Measurements from ENCODE around the gene PCNX3. TPM values are rescaled to one million over a fixed set of nuclear protein-coding genes. Genes with fewer than 3 reads are reported as not detected.

PCNX3 gene
- total RNA-seq, 2 experiments from 2014 or later, result 29.8 to 32.1 TPM

GRCh38 chr11:65613091-65613928 lies 2.3 kb upstream of the PCNX3 start:
- POLR2A ChIA-PET, result interaction anchor here (1.0 to 3.9 kb wide), 10 partner anchors 10 to 49 kb away, joined by 3 to 24 read pairs (median 5); partner anchors contain the start of genes EHBP1L1, KCNK7, RELA and ZNRD2
- intact Hi-C loops (cut with micrococcal nuclease), result no loop called here
- Mint-ChIP-seq H3K36me3 (peaks cover 27% of the 10 kb centered on the region), H3K4me1 (ENCODE audit: low read depth) (peaks cover 56% of the 10 kb centered on the region), H3K4me3 (peak overlapping the region; percentile 95), H3K27ac (peak overlapping the region; percentile 98), H3K27me3 (peaks cover 3% of the 10 kb centered on the region), H3K9me3 (no peaks in the 10 kb centered on the region)
- peak; percentile 42 for DNase-seq
- CTCF ChIA-PET, result interaction anchor here (0.9 to 5.7 kb wide), 7 partner anchors 17 to 275 kb away, joined by 3 to 39 read pairs (median 4); partner anchors contain the start of genes FAM89B, FIBP and ZNRD2

- H3K27ac Mint-ChIP-seq, result peak overlapping the region; percentile 98
- peak; percentile 61 for DNase-seq
- intact Hi-C loops (cut with micrococcal nuclease), result loop anchor here (1.0 to 2.0 kb wide), 9 partner anchors 22 to 436 kb away; partner anchors contain the start of genes CFL1, KAT5, SF3B2 and SIPA1
- H3K9me3 Mint-ChIP-seq, result no peaks in the 10 kb centered on the region
- ChIA-PET POLR2A (interaction anchor here (0.5 to 3.9 kb wide), 12 partner anchors 10 to 499 kb away, joined by 3 to 21 read pairs (median 6); partner anchors contain the start of genes FAM89B, NEAT1 and ZNRD2), CTCF (interaction anchor here (0.6 to 5.7 kb wide), 8 partner anchors 10 to 95 kb away, joined by 3 to 39 read pairs (median 8); partner anchors contain the start of genes FAM89B, SIPA1 and ZNRD2)
- H3K36me3 Mint-ChIP-seq, result peaks cover 33% of the 10 kb centered on the region
- H3K4me1 Mint-ChIP-seq (ENCODE audit: low read depth), result peaks cover 36% of the 10 kb centered on the region
- H3K27me3 Mint-ChIP-seq, result peaks cover 3% of the 10 kb centered on the region
- peak overlapping the region; percentile 96 for H3K4me3 Mint-ChIP-seq
These were observed 486 bp downstream of the PCNX3 start for GRCh38 chr11:65615950-65616574.

GRCh38 chr11:65616575-65617001 lies 1.0 kb downstream of the PCNX3 start:
- ChIA-PET POLR2A (interaction anchor here (0.5 to 2.9 kb wide), 4 partner anchors 9 to 499 kb away, joined by 3 to 21 read pairs (median 3); partner anchors contain the start of gene ZNRD2), CTCF (interaction anchor here (0.6 to 5.7 kb wide), 6 partner anchors 10 to 95 kb away, joined by 3 to 39 read pairs (median 6); partner anchors contain the start of genes FAM89B and SIPA1)
- DNase-seq, result peak; percentile 57
- Mint-ChIP-seq H3K4me1 (ENCODE audit: low read depth) (peaks cover 31% of the 10 kb centered on the region), H3K27ac (peak overlapping the region; percentile 88), H3K36me3 (peaks cover 35% of the 10 kb centered on the region), H3K4me3 (peak overlapping the region; percentile 96), H3K27me3 (peaks cover 3% of the 10 kb centered on the region), H3K9me3 (no peaks in the 10 kb centered on the region)
- intact Hi-C loops (cut with micrococcal nuclease), result no loop called here

- Mint-ChIP-seq H3K4me3 (peak overlapping the region; percentile 96), H3K4me1 (ENCODE audit: low read depth) (peaks cover 25% of the 10 kb centered on the region), H3K9me3 (no peaks in the 10 kb centered on the region), H3K27ac (peak overlapping the region; percentile 88), H3K27me3 (peaks cover 3% of the 10 kb centered on the region), H3K36me3 (peaks cover 38% of the 10 kb centered on the region)
- intact Hi-C loops (cut with micrococcal nuclease), result no loop called here
- CTCF ChIA-PET, result interaction anchor here (1.0 to 5.7 kb wide), 6 partner anchors 9 to 76 kb away, joined by 3 to 39 read pairs (median 6); partner anchors contain the start of genes FAM89B and SIPA1
- no peak for DNase-seq
- POLR2A ChIA-PET, result interaction anchor here (0.9 to 2.9 kb wide), 2 partner anchors 9 to 46 kb away, joined by 3 to 21 read pairs; partner anchors contain the start of gene ZNRD2
These were observed 1.7 kb downstream of the PCNX3 start for GRCh38 chr11:65617136-65617850.

- Mint-ChIP-seq H3K27ac (no peak overlapping the region), H3K36me3 (peaks cover 39% of the 10 kb centered on the region), H3K9me3 (no peaks in the 10 kb centered on the region), H3K27me3 (peaks cover 3% of the 10 kb centered on the region), H3K4me1 (ENCODE audit: low read depth) (peaks cover 16% of the 10 kb centered on the region), H3K4me3 (no peak overlapping the region)
- CTCF ChIA-PET, result interaction anchor here (1.4 to 1.9 kb wide), 3 partner anchors 14 to 77 kb away, joined by 3 to 8 read pairs (median 4); no protein-coding TSS in a partner anchor
- intact Hi-C loops (cut with micrococcal nuclease), result no loop called here
- POLR2A ChIA-PET, result no interaction called here
- no peak for DNase-seq
These were observed 2.6 kb downstream of the PCNX3 start for GRCh38 chr11:65617990-65618751.

- H3K27ac Mint-ChIP-seq, result no peak overlapping the region
- POLR2A ChIA-PET, result no interaction called here
- intact Hi-C loops (cut with micrococcal nuclease), result no loop called here
- DNase-seq, result no peak
- peaks cover 14% of the 10 kb centered on the region for H3K4me1 Mint-ChIP-seq (ENCODE audit: low read depth)
- CTCF ChIA-PET, result interaction anchor here (1.4 kb wide), 1 partner anchor 78 kb away, joined by 4 read pairs; no protein-coding TSS in a partner anchor
- H3K9me3 Mint-ChIP-seq, result no peaks in the 10 kb centered on the region
- no peak overlapping the region for H3K4me3 Mint-ChIP-seq
- H3K36me3 Mint-ChIP-seq, result peaks cover 37% of the 10 kb centered on the region
- H3K27me3 Mint-ChIP-seq, result peaks cover 3% of the 10 kb centered on the region
These were observed 3.2 kb downstream of the PCNX3 start for GRCh38 chr11:65618763-65619162.

- H3K27ac Mint-ChIP-seq, result no peak overlapping the region
- no peak overlapping the region for H3K4me3 Mint-ChIP-seq
- H3K27me3 Mint-ChIP-seq, result peaks cover 3% of the 10 kb centered on the region
- H3K4me1 Mint-ChIP-seq (ENCODE audit: low read depth), result peaks cover 14% of the 10 kb centered on the region
- H3K9me3 Mint-ChIP-seq, result no peaks in the 10 kb centered on the region
- no peak for DNase-seq
- ChIA-PET CTCF (interaction anchor here (1.4 kb wide), 1 partner anchor 78 kb away, joined by 4 read pairs; no protein-coding TSS in a partner anchor), POLR2A (no interaction called here)
- H3K36me3 Mint-ChIP-seq, result peaks cover 38% of the 10 kb centered on the region
- intact Hi-C loops (cut with micrococcal nuclease), result no loop called here
These were observed 3.8 kb downstream of the PCNX3 start for GRCh38 chr11:65619281-65619928.

GRCh38 chr11:65620666-65621065 lies 5.1 kb downstream of the PCNX3 start:
- CTCF ChIA-PET, result no interaction called here

GRCh38 chr11:65621460-65621859 lies 5.9 kb downstream of the PCNX3 start:
- POLR2A ChIA-PET, result interaction anchor here (0.5 kb wide), 1 partner anchor 71 kb away, joined by 3 read pairs; no protein-coding TSS in a partner anchor
- H3K4me3 Mint-ChIP-seq, result no peak overlapping the region
- CTCF ChIA-PET, result no interaction called here
- H3K4me1 Mint-ChIP-seq (ENCODE audit: low read depth), result peaks cover 14% of the 10 kb centered on the region
- intact Hi-C loops (cut with micrococcal nuclease), result no loop called here
- DNase-seq, result no peak
- H3K9me3 Mint-ChIP-seq, result no peaks in the 10 kb centered on the region
- H3K27me3 Mint-ChIP-seq, result no peaks in the 10 kb centered on the region
- peaks cover 44% of the 10 kb centered on the region for H3K36me3 Mint-ChIP-seq
- H3K27ac Mint-ChIP-seq, result no peak overlapping the region

More at GRCh38 chr11:65620666-65621065, 5.1 kb downstream of the PCNX3 start:
- H3K27ac Mint-ChIP-seq, result no peak overlapping the region
- H3K36me3 Mint-ChIP-seq, result peaks cover 40% of the 10 kb centered on the region
- POLR2A ChIA-PET, result no interaction called here
- H3K27me3 Mint-ChIP-seq, result no peaks in the 10 kb centered on the region
- no peak overlapping the region for H3K4me3 Mint-ChIP-seq
- intact Hi-C loops (cut with micrococcal nuclease), result no loop called here
- no peak for DNase-seq
- H3K9me3 Mint-ChIP-seq, result no peaks in the 10 kb centered on the region
- H3K4me1 Mint-ChIP-seq (ENCODE audit: low read depth), result peaks cover 14% of the 10 kb centered on the region

GRCh38 chr11:65622011-65622410 lies 6.4 kb downstream of the PCNX3 start:
- intact Hi-C loops (cut with micrococcal nuclease), result no loop called here

More at GRCh38 chr11:65622011-65622410, 6.4 kb downstream of the PCNX3 start:
- ChIA-PET POLR2A (no interaction called here), CTCF (no interaction called here)
- no peak overlapping the region for H3K4me3 Mint-ChIP-seq
- no peaks in the 10 kb centered on the region for H3K9me3 Mint-ChIP-seq
- no peak for DNase-seq
- H3K36me3 Mint-ChIP-seq, result peaks cover 43% of the 10 kb centered on the region
- H3K27me3 Mint-ChIP-seq, result no peaks in the 10 kb centered on the region
- H3K27ac Mint-ChIP-seq, result no peak overlapping the region
- H3K4me1 Mint-ChIP-seq (ENCODE audit: low read depth), result peaks cover 9% of the 10 kb centered on the region

Data from activated CD4-positive, alpha-beta memory T cell treated with anti-CD3 and anti-CD28 coated beads for 36 hours (primary cell).